GM19324 (cell line): ENCODE measurements around the gene PEMT.
"Not testable (repeated sequence)": the region's sequence is repeated elsewhere in the genome, so short reads cannot be mapped to it uniquely, and the experiment has no call there.

ENCODE experiments used
- ATAC-seq: cut with Tn5 transposase; IDR thresholded peaks from one replicate; pipeline ENCODE4 v1.9.1; 2021; ENCODE audit warnings: mild to moderate bottlenecking, moderate library complexity; ENCODE audit not compliant: unreplicated experiment, low FRiP score

PEMT gene

DNA sequence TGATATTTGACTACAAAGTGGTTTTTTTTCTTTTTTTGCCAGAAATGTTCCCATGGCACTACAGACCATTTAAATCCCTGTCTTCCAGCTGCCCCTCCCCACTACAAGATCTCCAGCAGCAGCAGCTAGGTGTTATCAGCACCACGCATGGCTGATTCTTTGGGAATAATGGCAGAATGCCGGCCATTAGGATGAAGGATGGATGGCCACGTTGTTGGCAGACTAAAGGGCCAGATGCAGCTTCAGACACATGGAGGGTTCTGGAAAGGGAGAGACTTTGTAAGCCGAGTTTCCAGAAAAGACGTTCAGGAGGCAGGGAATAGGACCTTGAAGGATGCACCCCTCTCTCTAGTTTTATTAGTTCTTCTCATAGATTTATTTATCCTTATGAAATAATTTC is 125.0 kb downstream of the PEMT start:
- ATAC-seq, result no peak

DNA sequence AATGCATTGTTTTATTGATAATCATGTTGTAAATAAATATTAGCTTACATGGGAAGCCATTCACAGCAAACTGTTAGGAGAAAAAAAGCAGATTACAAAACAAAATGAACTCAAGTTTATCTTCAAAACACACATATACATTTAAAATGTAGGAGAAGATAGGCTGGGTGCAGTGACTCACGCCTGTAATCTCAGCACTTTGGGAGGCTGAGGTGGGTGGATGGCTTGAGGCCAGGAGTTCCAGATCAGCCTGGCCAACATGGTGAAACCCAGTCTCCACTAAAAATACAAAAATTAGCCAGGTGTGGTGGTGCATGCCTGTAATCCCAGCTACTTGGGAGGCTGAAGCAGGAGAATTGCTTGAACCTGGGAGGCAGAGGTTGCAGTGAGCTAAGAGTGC is 125.6 kb downstream of the PEMT start:
- ATAC-seq, result not testable (repeated sequence)

DNA sequence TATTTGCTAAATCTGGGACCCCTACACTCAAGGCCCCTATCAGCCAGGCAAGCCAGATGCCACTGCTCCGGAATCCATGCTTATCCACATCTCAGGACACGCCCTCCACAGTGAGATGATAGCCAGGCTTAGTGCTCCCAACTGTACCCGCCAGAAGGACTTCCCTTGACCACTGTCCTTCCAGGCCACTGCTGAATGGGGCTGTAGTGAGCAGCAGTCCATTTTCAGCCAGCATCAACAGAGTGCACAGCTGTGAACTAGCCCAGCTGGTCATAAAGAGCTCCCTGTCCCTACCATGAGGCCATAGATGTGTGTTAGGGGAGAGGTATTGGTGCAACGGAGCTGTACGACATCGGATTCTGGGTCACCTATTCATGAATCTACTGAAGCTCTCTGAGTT is 127.7 kb downstream of the PEMT start:
- no peak for ATAC-seq

DNA sequence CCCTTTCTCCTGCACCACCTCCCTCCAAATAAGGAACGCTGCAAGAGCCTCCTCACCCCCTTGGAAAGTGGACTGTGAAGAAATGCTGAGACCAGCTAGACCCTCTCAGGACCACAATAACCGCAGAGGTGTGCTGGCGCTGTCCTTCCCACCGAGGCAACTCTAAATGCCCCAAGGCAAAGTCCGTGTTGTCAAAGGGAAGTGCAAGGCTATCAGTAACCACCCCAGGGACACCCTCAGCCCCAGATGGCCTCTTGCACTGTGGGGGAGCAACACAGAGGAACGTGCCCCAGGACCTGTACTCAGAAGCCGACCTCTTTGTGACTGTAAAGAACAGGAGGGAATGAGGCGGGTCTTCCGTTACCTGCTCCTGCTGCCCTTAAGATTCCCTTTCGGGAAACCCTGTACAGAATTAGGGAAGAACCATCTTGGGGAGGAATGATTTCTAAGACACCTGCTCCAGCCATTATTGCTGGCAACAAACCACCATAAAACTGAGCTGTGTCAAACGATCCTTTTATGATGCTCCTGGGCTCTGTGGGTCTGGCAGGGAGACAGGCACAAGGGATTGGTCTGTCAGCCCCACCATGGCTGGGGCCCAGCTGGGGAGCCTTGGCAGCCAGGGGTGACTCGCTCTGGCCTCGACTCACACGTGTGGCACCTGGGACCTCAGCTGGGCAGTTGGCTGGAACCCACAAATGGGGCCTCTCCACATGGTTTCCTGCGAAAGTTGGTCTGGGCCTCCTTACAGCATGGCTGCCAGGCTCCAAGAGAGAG is 129.3 kb downstream of the PEMT start:
- ATAC-seq, result no peak

DNA sequence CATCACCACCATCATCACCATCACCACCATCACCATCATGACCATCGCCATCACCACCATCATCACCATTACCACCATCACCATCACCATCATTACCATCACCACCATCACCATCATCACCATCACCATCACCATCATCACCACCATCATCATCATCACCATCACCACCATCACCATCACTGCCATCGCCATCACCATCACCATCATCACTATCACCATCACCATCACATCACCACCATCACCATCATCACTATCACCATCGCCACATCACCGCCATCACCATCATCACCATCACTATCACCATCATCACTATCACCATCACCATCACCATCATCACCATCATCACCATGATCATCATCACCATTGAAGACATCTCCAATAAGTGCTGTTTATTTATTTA is 131.5 kb downstream of the PEMT start:
- ATAC-seq, result no peak

DNA sequence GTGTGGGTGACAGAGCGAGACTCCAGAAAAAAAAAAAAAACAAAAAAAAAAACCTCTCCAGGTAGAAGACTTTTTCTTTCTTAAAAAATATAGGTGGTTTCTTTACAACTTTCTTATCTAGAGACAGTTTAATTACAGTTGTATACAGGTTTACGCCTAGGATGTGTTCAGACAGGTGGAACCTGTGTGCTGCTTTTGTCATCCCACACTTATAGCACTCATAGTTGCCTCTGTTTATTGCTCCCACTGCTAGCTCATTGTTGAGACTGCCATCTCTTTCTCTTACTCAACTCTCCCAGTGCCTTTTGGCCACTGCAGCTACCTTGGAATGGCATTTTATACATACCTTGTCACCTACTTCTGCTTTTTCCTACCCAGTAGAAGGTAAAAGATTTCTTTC is 133.8 kb downstream of the PEMT start:
- no peak for ATAC-seq

DNA sequence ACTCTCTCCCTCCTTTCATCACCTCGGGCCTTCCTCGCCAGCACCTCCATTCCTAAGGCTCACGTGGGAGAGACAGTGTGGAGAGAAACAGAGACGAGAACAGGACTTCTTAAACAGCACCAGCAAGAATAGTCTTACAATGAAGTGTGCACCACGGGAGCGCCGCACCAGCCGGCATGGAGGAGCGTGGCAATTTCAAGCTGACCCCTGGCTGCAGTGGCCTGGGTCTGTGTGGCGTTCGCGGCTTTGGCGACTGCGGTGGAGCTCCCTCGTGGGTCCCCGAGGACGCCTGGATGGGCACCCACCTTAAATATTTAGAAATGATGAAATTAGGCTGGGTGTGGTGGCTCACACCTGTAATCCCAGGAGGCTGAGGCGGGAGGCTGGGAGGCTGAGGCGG is 135.3 kb downstream of the PEMT start:
- no peak for ATAC-seq
